SU-DHL-6 (cell line): Measurements from ENCODE around the gene KCNB1.

Experiments
- EZH2phosphoT487 ChIP-seq: fragments of 200-600 bp; sonication (generic), shearing (Covaris generic); conservative IDR thresholded peaks from 2 replicates; pipeline ENCODE4 v1.6.1; 2018; ENCODE audit warnings: mild to moderate bottlenecking, antibody characterized with exemption, low read length, moderate library complexity, mixed read lengths
- TF ChIP-seq, protein P1 (sequence below): fragments of 200-600 bp; sonication (generic); IDR thresholded peaks from one replicate; pipeline ENCODE4 v1.5.1; 2017; ENCODE audit warnings: antibody characterized with exemption, mild to moderate bottlenecking, low read length, moderate library complexity; ENCODE audit not compliant: insufficient read depth, poor library complexity, severe bottlenecking

- TF ChIP-seq, protein P1, sequence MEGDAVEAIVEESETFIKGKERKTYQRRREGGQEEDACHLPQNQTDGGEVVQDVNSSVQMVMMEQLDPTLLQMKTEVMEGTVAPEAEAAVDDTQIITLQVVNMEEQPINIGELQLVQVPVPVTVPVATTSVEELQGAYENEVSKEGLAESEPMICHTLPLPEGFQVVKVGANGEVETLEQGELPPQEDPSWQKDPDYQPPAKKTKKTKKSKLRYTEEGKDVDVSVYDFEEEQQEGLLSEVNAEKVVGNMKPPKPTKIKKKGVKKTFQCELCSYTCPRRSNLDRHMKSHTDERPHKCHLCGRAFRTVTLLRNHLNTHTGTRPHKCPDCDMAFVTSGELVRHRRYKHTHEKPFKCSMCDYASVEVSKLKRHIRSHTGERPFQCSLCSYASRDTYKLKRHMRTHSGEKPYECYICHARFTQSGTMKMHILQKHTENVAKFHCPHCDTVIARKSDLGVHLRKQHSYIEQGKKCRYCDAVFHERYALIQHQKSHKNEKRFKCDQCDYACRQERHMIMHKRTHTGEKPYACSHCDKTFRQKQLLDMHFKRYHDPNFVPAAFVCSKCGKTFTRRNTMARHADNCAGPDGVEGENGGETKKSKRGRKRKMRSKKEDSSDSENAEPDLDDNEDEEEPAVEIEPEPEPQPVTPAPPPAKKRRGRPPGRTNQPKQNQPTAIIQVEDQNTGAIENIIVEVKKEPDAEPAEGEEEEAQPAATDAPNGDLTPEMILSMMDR: no peak
- TF ChIP-seq EZH2phosphoT487: no peak
These were observed 86.8 kb downstream of the KCNB1 start for GRCh38 chr20:49395659-49396058.
